Measurements from ENCODE around the gene UNC13D. TPM values are rescaled to one million over a fixed set of nuclear protein-coding genes. Genes with fewer than 3 reads are reported as not detected.
"Not testable (repeated sequence)": the region's sequence is repeated elsewhere in the genome, so short reads cannot be mapped to it uniquely, and the experiment has no call there.

Gene UNC13D
- total RNA-seq, 1 donor from 2014 or later: 2.7 TPM

DNA sequence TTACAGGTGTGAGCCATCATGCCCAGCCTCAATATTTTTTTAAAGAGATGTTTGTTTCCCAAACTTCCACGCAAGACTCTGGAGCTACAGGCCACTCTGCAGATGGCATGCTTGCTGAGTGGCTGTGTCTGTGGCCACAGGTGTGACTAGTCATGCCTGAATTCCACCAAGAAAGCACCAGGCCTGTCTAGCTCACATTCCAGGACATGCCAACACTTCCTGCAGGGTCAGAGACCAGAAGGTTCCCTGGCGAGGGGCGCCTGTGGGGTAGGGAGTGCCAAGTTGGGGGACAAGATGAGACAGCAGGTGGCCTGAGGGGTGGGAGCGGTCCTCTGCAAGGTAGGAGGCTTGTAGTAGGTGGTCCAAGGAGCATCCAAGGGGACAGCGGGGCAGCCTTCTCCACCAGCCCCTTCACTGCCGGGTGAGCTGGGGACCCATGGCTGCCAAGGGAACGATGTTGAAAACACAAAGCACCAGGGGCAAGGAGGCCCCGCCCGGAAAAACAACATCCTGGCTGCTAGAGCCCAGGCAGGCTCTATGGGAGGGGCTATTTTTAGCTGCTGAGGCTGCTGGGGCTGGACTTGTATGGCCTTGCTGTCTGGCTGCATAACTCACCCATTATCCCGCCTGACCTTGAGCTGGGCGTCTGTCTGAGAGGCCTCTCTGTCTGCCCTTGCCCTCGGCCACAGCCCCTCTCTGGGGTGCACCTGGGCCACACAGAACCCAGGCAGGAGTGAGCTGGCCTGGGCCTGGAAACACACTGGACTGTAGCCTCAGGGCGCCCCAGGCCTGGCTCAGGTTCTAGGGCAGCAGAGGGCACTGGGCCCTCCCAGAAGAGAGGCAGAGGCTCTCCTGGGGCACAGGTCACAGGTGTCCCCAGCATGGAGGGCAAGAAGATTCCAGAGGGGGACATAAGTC is 28.5 kb upstream of the UNC13D start:
- Histone ChIP-seq H3K27me3 (ENCODE audit: insufficient read depth, low read length) (no peaks in the 10 kb centered on the region), H3K9ac (ENCODE audit: low read length) (peak overlapping the region; percentile 56), H3K9me3 (ENCODE audit: insufficient read depth, low read depth, low read length) (no peaks in the 10 kb centered on the region), H3K27ac (ENCODE audit: low read depth, low read length) (peak overlapping the region; percentile 52), H2AFZ (ENCODE audit: low read depth, low read length) (peak overlapping the region; percentile 59), H3K36me3 (ENCODE audit: insufficient read depth, low read length) (no peaks in the 10 kb centered on the region), H3K79me2 (ENCODE audit: insufficient read depth, low read length) (no peaks in the 10 kb centered on the region), H3K4me1 (ENCODE audit: insufficient read depth, low read length) (peaks cover 43% of the 10 kb centered on the region), H4K20me1 (ENCODE audit: insufficient read depth, low read length) (peaks cover 4% of the 10 kb centered on the region), H3K4me2 (ENCODE audit: low read length) (peak overlapping the region; percentile 60), H3K4me3 (ENCODE audit: insufficient read depth, low read depth, low read length) (peak overlapping the region; percentile 5)
- DNase-seq (ENCODE audit: low read depth): peak; percentile 56
- Mint-ChIP-seq H3K27me3 (ENCODE audit: low read depth, unreplicated experiment) (no peaks in the 10 kb centered on the region), H3K27ac (ENCODE audit: unreplicated experiment) (peak overlapping the region; percentile 85), H3K4me1 (ENCODE audit: low read depth, unreplicated experiment) (peaks cover 13% of the 10 kb centered on the region), H3K9me3 (ENCODE audit: unreplicated experiment) (no peaks in the 10 kb centered on the region), H3K36me3 (ENCODE audit: low read depth, unreplicated experiment) (peaks cover 2% of the 10 kb centered on the region), H3K4me3 (ENCODE audit: unreplicated experiment) (no peak overlapping the region)
- no peak for TF ChIP-seq EZH2 (IDR thresholded peaks at IDR 0.05; ENCODE audit: insufficient read depth, low read length)
- TF ChIP-seq, protein P1, sequence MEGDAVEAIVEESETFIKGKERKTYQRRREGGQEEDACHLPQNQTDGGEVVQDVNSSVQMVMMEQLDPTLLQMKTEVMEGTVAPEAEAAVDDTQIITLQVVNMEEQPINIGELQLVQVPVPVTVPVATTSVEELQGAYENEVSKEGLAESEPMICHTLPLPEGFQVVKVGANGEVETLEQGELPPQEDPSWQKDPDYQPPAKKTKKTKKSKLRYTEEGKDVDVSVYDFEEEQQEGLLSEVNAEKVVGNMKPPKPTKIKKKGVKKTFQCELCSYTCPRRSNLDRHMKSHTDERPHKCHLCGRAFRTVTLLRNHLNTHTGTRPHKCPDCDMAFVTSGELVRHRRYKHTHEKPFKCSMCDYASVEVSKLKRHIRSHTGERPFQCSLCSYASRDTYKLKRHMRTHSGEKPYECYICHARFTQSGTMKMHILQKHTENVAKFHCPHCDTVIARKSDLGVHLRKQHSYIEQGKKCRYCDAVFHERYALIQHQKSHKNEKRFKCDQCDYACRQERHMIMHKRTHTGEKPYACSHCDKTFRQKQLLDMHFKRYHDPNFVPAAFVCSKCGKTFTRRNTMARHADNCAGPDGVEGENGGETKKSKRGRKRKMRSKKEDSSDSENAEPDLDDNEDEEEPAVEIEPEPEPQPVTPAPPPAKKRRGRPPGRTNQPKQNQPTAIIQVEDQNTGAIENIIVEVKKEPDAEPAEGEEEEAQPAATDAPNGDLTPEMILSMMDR (IDR thresholded peaks at IDR 0.05; ENCODE audit: insufficient read depth, low read depth, low read length): no peak
- no peak for FAIRE-seq

DNA sequence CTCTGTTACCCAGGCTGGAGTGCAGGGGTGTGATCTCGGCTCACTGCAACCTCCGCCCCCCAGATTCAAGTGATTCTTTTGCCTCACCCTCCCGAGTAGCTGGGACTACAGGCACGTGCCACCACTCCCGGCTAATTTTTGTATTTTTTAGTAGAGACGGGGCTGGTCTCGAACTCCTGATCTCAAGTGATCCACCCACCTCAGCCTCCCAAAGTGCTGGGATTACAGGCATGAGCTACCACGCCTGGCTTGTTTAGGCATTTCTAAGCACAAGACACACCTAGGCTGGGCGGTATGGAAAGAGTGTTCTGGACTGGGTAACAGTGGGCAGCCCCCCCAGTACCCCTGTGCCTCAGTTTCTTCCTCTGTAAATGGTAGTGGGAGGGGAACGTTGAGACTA is 26.0 kb upstream of the UNC13D start:
- not testable (repeated sequence) for H3K79me2 ChIP-seq (ENCODE audit: insufficient read depth, low read length); H3K9me3 Mint-ChIP-seq (ENCODE audit: unreplicated experiment); H3K4me2 ChIP-seq (ENCODE audit: low read length); H3K9me3 ChIP-seq (ENCODE audit: insufficient read depth, low read depth, low read length); H3K27ac ChIP-seq (ENCODE audit: low read depth, low read length); H3K27me3 ChIP-seq (ENCODE audit: insufficient read depth, low read length); H3K4me3 ChIP-seq (ENCODE audit: insufficient read depth, low read depth, low read length); H3K4me3 Mint-ChIP-seq (ENCODE audit: unreplicated experiment); H3K27me3 Mint-ChIP-seq (ENCODE audit: low read depth, unreplicated experiment); H3K36me3 Mint-ChIP-seq (ENCODE audit: low read depth, unreplicated experiment); DNase-seq (ENCODE audit: low read depth); H4K20me1 ChIP-seq (ENCODE audit: insufficient read depth, low read length); H3K9ac ChIP-seq (ENCODE audit: low read length); H3K27ac Mint-ChIP-seq (ENCODE audit: unreplicated experiment); FAIRE-seq; H3K4me1 Mint-ChIP-seq (ENCODE audit: low read depth, unreplicated experiment); H3K36me3 ChIP-seq (ENCODE audit: insufficient read depth, low read length)
- H2AFZ ChIP-seq (ENCODE audit: low read depth, low read length): peak overlapping the region; percentile 49
- H3K4me1 ChIP-seq (ENCODE audit: insufficient read depth, low read length): peaks cover 20% of the 10 kb centered on the region

DNA sequence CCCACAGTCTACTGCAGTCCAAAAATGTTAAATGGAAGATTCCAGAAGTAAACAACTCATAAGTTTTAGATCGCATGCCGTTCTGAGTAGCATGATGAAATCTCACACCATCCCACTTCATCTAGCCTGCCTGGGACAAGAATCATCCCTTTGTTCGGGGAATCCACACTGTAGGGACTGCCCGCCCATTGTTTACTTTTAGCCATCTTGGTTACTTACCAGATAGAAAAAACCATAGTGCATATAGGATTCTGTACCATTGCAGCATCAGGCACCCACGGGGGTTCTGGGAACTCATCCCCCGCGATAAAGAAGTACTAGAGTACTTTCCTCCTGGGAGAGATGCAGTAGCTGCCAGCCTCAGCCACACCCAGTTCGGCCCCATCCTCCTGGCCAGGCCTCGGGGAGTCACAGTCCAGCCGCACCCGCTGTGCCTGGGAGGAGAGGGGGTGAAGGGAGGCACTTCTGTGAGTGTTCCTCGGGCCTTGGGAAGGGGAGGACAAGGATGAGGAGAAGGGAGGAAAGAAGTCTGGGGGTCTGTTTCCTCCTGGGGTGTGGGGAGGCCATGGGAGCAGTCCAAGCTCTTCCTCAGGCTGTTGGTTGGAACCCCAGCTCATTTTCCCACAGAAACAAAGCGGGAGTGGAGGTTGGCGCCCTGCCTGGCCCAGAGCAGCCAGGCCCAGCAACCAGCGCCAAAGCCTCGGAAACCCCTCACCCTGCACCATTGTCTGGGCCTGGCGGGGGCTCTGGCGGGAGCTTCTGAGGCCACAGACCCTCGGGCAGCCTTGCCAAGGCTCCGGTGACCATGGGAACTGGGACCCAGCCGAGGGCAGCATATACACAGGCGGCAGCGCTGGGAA is 25.3 kb upstream of the UNC13D start:
- no peaks in the 10 kb centered on the region for H3K27me3 Mint-ChIP-seq (ENCODE audit: low read depth, unreplicated experiment)
- FAIRE-seq (no peak), DNase-seq (ENCODE audit: low read depth) (no peak)
- no peak overlapping the region for H3K27ac Mint-ChIP-seq (ENCODE audit: unreplicated experiment)
- Histone ChIP-seq H3K4me3 (ENCODE audit: insufficient read depth, low read depth, low read length) (no peak overlapping the region), H3K4me2 (ENCODE audit: low read length) (peak overlapping the region; percentile 18), H3K9me3 (ENCODE audit: insufficient read depth, low read depth, low read length) (no peaks in the 10 kb centered on the region), H2AFZ (ENCODE audit: low read depth, low read length) (peak overlapping the region; percentile 49), H3K79me2 (ENCODE audit: insufficient read depth, low read length) (no peaks in the 10 kb centered on the region), H3K9ac (ENCODE audit: low read length) (no peak overlapping the region), H3K4me1 (ENCODE audit: insufficient read depth, low read length) (peaks cover 23% of the 10 kb centered on the region), H4K20me1 (ENCODE audit: insufficient read depth, low read length) (no peaks in the 10 kb centered on the region), H3K27ac (ENCODE audit: low read depth, low read length) (no peak overlapping the region), H3K27me3 (ENCODE audit: insufficient read depth, low read length) (no peaks in the 10 kb centered on the region), H3K36me3 (ENCODE audit: insufficient read depth, low read length) (no peaks in the 10 kb centered on the region)
- H3K9me3 Mint-ChIP-seq (ENCODE audit: unreplicated experiment): no peaks in the 10 kb centered on the region
- no peak overlapping the region for H3K4me3 Mint-ChIP-seq (ENCODE audit: unreplicated experiment)
- H3K4me1 Mint-ChIP-seq (ENCODE audit: low read depth, unreplicated experiment): peaks cover 6% of the 10 kb centered on the region
- peaks cover 2% of the 10 kb centered on the region for H3K36me3 Mint-ChIP-seq (ENCODE audit: low read depth, unreplicated experiment)
- TF ChIP-seq EZH2 (IDR thresholded peaks at IDR 0.05; ENCODE audit: insufficient read depth, low read length): no peak
- TF ChIP-seq, protein P1 (IDR thresholded peaks at IDR 0.05; ENCODE audit: insufficient read depth, low read depth, low read length): no peak

DNA sequence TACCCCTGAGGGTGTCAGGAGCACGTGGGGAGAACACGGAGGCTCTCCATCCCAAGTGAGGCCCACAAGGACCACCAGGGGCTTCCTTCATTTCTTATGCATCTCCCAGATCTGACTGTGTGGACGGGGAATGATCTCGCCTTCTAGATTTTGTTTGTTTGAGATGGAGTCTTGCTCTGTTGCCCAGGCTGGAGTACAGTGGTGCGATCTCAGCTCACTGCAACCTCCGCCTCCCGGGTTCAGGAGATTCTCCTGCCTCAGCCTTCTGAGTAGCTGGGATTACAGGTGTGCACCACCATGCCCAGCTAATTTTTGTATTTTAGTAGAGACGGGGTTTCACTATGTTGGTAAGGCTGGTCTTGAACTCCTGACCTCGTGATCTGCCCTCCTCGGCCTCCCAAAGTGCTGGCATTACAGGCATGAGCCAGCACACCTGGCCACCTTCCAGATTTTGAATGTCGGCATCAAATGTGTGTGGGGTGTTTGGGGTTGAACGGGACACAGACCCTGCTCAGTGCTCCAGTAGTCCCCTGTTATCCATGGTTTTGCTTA is 24.6 kb upstream of the UNC13D start:
- DNase-seq (ENCODE audit: low read depth); H3K4me3 Mint-ChIP-seq (ENCODE audit: unreplicated experiment); H2AFZ ChIP-seq (ENCODE audit: low read depth, low read length); H3K36me3 ChIP-seq (ENCODE audit: insufficient read depth, low read length); FAIRE-seq; H3K36me3 Mint-ChIP-seq (ENCODE audit: low read depth, unreplicated experiment); H3K27ac Mint-ChIP-seq (ENCODE audit: unreplicated experiment); H3K79me2 ChIP-seq (ENCODE audit: insufficient read depth, low read length); H3K27me3 ChIP-seq (ENCODE audit: insufficient read depth, low read length); H3K9ac ChIP-seq (ENCODE audit: low read length); H4K20me1 ChIP-seq (ENCODE audit: insufficient read depth, low read length); H3K9me3 Mint-ChIP-seq (ENCODE audit: unreplicated experiment); H3K9me3 ChIP-seq (ENCODE audit: insufficient read depth, low read depth, low read length); H3K27me3 Mint-ChIP-seq (ENCODE audit: low read depth, unreplicated experiment); H3K27ac ChIP-seq (ENCODE audit: low read depth, low read length); H3K4me3 ChIP-seq (ENCODE audit: insufficient read depth, low read depth, low read length); H3K4me1 Mint-ChIP-seq (ENCODE audit: low read depth, unreplicated experiment); H3K4me2 ChIP-seq (ENCODE audit: low read length): not testable (repeated sequence)
- H3K4me1 ChIP-seq (ENCODE audit: insufficient read depth, low read length): peaks cover 28% of the 10 kb centered on the region
